GM12801 (cell line): Measurements from ENCODE around the gene BCR.

Source experiments
- CTCF ChIP-seq: IDR thresholded peaks from one replicate; pipeline ENCODE4 v1.5.1; 2011; ENCODE audit warnings: control low read depth; ENCODE audit not compliant: insufficient read length; ENCODE audit errors: extremely low read depth

BCR gene

GRCh38 chr22:23306926-23307325, 126.6 kb downstream of the BCR start:
- no peak for TF ChIP-seq CTCF

- no peak for TF ChIP-seq CTCF
These were observed 133.7 kb downstream of the BCR start for GRCh38 chr22:23313791-23314567.

GRCh38 chr22:23315341-23315917, 135.1 kb downstream of the BCR start:
- TF ChIP-seq CTCF = no peak

GRCh38 chr22:23325183-23325582, 144.9 kb downstream of the BCR start:
- no peak for TF ChIP-seq CTCF

- TF ChIP-seq CTCF = no peak
These were observed 171.0 kb downstream of the BCR start for GRCh38 chr22:23351321-23351720.

- TF ChIP-seq CTCF = no peak
These were observed 172.7 kb downstream of the BCR start for GRCh38 chr22:23353004-23353403.

GRCh38 chr22:23353696-23354095, 173.4 kb downstream of the BCR start:
- TF ChIP-seq CTCF = no peak
